ENCODE results near the gene GTF2IRD1. TPM values are rescaled to one million over a fixed set of nuclear protein-coding genes. Genes with fewer than 3 reads are reported as not detected.

GTF2IRD1 gene
- total RNA-seq, 1 experiment from 2014 or later = 54.0 TPM

DNA sequence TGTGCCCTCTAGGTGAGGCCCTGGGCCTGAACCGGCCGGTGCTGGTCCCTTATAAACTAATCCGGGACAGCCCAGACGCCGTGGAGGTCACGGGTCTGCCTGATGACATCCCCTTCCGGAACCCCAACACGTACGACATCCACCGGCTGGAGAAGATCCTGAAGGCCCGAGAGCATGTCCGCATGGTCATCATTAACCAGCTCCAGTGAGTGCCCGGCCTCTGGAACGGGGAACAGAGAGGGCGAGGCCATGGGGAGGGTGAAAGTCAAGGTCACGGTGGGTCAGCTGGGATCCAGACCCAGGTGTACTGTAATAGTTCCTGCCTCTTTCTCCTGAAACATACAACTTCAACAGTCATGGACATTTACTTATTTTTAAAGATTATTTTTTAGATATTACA, 137.1 kb downstream of the GTF2IRD1 start:
- Histone ChIP-seq H3K4me3 (ENCODE audit: low read depth in 2 of 2, low read length in 2 of 2) (no peak overlapping the region), H3K27ac (ENCODE audit: low read length) (no peak overlapping the region), H3K36me3 (ENCODE audit: control insufficient read depth, insufficient read depth, low read length) (no peaks in the 10 kb centered on the region), H3K9me3 (ENCODE audit: control insufficient read depth, insufficient read depth, low read depth, low read length) (no peaks in the 10 kb centered on the region), H3K4me1 (ENCODE audit: control insufficient read depth, insufficient read depth, low read length) (peaks cover 8% of the 10 kb centered on the region), H3K27me3 (ENCODE audit: control insufficient read depth, insufficient read depth, low read length) (no peaks in the 10 kb centered on the region)
- no TSS peak for BruUV-seq (replicated peaks)
- intact Hi-C loops (cut with micrococcal nuclease; ENCODE audit: unreplicated experiment) (no loop called here), in situ Hi-C loops (cut with HindIII; ENCODE audit: low pct_unique_long_range_greater_than_20kb, low sequenced_read_pairs) (no loop called here)
- ChIA-PET CTCF (no interaction called here), POLR2A (no interaction called here)
- DNase-seq (ENCODE audit: low read depth, low spot score) (no peak), ATAC-seq (no peak)
- TF ChIP-seq SIN3A (IDR thresholded peaks at IDR 0.05; ENCODE audit: borderline replicate concordance, insufficient read depth, low read depth, low read length) = no peak
- no peak for TF ChIP-seq POLR2AphosphoS5 (IDR thresholded peaks at IDR 0.05; ENCODE audit: low read depth, low read length)
- TF ChIP-seq REST (IDR thresholded peaks at IDR 0.05; ENCODE audit: insufficient read depth in 1 of 2, low read depth in 2 of 2, low read length in 1 of 2) = no peak
- no peak for TF ChIP-seq TCF7L2 (IDR thresholded peaks at IDR 0.05; ENCODE audit: low read depth, low read length)
- TF ChIP-seq, protein P1, sequence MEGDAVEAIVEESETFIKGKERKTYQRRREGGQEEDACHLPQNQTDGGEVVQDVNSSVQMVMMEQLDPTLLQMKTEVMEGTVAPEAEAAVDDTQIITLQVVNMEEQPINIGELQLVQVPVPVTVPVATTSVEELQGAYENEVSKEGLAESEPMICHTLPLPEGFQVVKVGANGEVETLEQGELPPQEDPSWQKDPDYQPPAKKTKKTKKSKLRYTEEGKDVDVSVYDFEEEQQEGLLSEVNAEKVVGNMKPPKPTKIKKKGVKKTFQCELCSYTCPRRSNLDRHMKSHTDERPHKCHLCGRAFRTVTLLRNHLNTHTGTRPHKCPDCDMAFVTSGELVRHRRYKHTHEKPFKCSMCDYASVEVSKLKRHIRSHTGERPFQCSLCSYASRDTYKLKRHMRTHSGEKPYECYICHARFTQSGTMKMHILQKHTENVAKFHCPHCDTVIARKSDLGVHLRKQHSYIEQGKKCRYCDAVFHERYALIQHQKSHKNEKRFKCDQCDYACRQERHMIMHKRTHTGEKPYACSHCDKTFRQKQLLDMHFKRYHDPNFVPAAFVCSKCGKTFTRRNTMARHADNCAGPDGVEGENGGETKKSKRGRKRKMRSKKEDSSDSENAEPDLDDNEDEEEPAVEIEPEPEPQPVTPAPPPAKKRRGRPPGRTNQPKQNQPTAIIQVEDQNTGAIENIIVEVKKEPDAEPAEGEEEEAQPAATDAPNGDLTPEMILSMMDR (IDR thresholded peaks at IDR 0.05) = no peak

- BruUV-seq (replicated peaks) = no TSS peak
- ATAC-seq = no peak
- TF ChIP-seq, protein P1 (IDR thresholded peaks at IDR 0.05) = no peak
- TF ChIP-seq SIN3A (IDR thresholded peaks at IDR 0.05; ENCODE audit: borderline replicate concordance, insufficient read depth, low read depth, low read length) (no peak), REST (IDR thresholded peaks at IDR 0.05; ENCODE audit: insufficient read depth in 1 of 2, low read depth in 2 of 2, low read length in 1 of 2) (no peak), TCF7L2 (IDR thresholded peaks at IDR 0.05; ENCODE audit: low read depth, low read length) (no peak), POLR2AphosphoS5 (IDR thresholded peaks at IDR 0.05; ENCODE audit: low read depth, low read length) (no peak)
- in situ Hi-C loops (cut with HindIII; ENCODE audit: low pct_unique_long_range_greater_than_20kb, low sequenced_read_pairs) = no loop called here
- Histone ChIP-seq H3K27me3 (ENCODE audit: control insufficient read depth, insufficient read depth, low read length) (no peaks in the 10 kb centered on the region), H3K27ac (ENCODE audit: low read length) (no peak overlapping the region), H3K36me3 (ENCODE audit: control insufficient read depth, insufficient read depth, low read length) (no peaks in the 10 kb centered on the region), H3K4me3 (ENCODE audit: low read depth in 2 of 2, low read length in 2 of 2) (no peak overlapping the region), H3K4me1 (ENCODE audit: control insufficient read depth, insufficient read depth, low read length) (no peaks in the 10 kb centered on the region), H3K9me3 (ENCODE audit: control insufficient read depth, insufficient read depth, low read depth, low read length) (no peaks in the 10 kb centered on the region)
- intact Hi-C loops (cut with micrococcal nuclease; ENCODE audit: unreplicated experiment) = no loop called here
- ChIA-PET POLR2A (no interaction called here), CTCF (no interaction called here)
- no peak for DNase-seq (ENCODE audit: low read depth, low spot score)
Observed at GRCh38 chr7:74598558-74598957, 144.9 kb downstream of the GTF2IRD1 start.
